Measurements from ENCODE around the gene CDH8. TPM values are rescaled to one million over a fixed set of nuclear protein-coding genes. Genes with fewer than 3 reads are reported as not detected.

CDH8 gene
- total RNA-seq = not detected
- long read RNA-seq = 0 reads

GRCh38 chr16:62036101-62036801 is at the start of gene CDH8:
TSS of gene CDH8 (minus strand) at chr16:62036438. CDS start at chr16:62021403, 15,035 bp downstream.
- ATAC-seq (peak; percentile 42), DNase-seq (no peak)
- intact Hi-C loops (cut with micrococcal nuclease) = no loop called here

- intact Hi-C loops (cut with micrococcal nuclease) = no loop called here
- DNase-seq (no peak), ATAC-seq (no peak)
Observed at GRCh38 chr16:62079236-62079635, 43.0 kb upstream of the CDH8 start.

DNA sequence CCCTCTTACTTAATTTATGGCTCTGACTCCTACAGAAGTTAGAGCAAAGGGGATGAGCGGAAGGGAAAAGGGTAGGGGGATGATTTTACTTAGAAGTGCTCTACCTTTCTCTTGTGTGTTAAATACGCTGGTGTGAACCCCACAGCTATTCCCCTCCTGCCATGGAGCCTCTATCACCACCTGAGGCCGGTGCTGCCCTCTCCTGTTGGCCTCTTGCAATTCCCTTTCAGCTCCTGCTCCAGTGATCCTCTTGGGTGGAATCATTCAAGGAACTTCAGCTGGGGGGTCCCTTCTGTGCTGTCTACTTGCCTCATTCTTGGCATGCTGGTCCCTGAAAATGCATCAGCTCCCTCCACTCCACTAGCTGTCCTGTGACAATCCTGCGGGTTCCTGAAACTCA is 41.8 kb upstream of the CDH8 start:
- intact Hi-C loops (cut with micrococcal nuclease) = no loop called here
- DNase-seq (no peak), ATAC-seq (no peak)

GRCh38 chr16:62076886-62077285 is 40.6 kb upstream of the CDH8 start:
- no peak for DNase-seq
- intact Hi-C loops (cut with micrococcal nuclease) = no loop called here
- no peak for ATAC-seq

DNA sequence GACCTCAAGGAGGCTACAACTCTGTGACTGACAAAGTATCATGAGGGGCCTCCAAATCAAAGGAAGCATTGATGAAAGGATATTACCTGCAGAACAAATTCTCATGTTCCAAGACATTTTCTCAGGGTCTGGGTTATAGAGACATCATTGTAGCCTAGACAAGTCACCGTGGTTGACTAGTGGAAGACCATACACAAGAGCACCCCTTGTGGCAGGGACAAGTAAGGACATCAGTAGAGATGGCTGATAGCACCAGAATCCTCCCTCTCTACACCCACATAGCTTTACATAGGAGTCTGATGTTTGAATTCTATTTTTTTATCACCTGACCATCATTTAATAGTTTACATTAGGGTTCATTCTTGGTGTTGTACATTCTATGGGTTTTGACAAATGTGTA is 32.5 kb upstream of the CDH8 start:
- DNase-seq = no peak
- intact Hi-C loops (cut with micrococcal nuclease) = no loop called here
- no peak for ATAC-seq

GRCh38 chr16:62067981-62068380 is 31.7 kb upstream of the CDH8 start:
- intact Hi-C loops (cut with micrococcal nuclease) = no loop called here
- no peak for ATAC-seq
- no peak for DNase-seq

DNA sequence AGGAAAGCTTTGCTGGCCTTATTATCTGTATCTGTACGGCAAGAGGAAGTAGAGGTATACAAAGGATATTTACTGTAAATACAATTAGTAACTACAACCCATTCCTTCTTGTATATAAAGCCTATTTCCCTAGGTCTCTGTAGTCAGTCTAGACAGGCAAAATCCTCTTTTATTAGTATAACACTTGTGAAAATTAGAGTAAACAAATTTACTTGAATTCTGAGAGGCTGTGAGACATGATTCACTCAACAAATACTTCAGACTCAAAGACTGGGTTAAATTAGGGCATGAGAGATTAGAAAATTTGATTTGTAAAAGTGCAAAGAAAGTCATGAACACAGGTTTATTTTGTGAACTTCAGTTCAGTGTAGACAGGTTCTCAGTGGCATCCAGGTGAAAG is 30.9 kb upstream of the CDH8 start:
- ATAC-seq = no peak
- DNase-seq = no peak
- intact Hi-C loops (cut with micrococcal nuclease) = no loop called here

GRCh38 chr16:62066747-62067146 is 30.5 kb upstream of the CDH8 start:
- no peak for DNase-seq
- intact Hi-C loops (cut with micrococcal nuclease) = no loop called here
- ATAC-seq = no peak

DNA sequence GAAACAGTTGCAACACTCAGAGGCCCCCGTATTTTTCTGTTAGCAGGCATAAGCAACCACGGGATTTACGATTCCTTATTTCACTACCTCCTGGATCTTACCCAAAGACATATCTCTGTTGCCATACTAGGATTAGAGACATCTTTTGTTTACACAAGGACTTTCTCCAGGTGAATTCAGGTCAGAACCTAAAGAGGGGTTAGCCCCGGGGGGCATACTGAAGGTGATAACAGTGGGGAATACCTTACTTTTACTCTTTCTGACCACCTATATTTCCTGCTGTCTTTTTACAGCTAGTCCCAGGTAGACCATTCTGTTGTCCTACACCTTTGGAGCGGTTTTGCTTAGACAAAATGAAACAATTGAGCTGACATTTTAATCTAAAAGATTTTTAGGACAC is 27.9 kb upstream of the CDH8 start:
- ATAC-seq = no peak
- intact Hi-C loops (cut with micrococcal nuclease) = no loop called here
- DNase-seq = no peak

DNA sequence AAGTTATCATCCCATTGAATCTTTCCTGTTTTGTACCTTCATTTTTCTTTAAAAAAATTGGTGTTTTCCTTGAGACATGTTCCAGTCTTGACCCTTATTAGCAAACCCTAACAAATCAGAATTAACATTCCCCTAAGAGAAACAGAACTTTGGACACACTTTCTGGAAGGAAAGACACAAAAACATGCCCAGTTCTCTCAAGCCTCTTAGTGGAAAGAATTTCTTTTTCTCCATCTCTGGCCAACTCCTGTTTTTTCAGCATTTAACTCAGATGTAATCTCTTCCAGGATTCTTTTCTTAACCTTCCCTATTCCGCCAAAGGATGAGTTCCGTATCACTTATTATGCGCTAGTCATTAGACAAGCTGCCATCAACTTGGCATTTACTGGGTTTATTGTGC is 23.9 kb upstream of the CDH8 start:
- ATAC-seq (no peak), DNase-seq (no peak)
- intact Hi-C loops (cut with micrococcal nuclease) = no loop called here

- intact Hi-C loops (cut with micrococcal nuclease) = no loop called here
- ATAC-seq (no peak), DNase-seq (no peak)
Observed at GRCh38 chr16:62059527-62059926, 23.3 kb upstream of the CDH8 start.

- DNase-seq (no peak), ATAC-seq (no peak)
- intact Hi-C loops (cut with micrococcal nuclease) = no loop called here
Observed at GRCh38 chr16:62058412-62058811, 22.2 kb upstream of the CDH8 start.

DNA sequence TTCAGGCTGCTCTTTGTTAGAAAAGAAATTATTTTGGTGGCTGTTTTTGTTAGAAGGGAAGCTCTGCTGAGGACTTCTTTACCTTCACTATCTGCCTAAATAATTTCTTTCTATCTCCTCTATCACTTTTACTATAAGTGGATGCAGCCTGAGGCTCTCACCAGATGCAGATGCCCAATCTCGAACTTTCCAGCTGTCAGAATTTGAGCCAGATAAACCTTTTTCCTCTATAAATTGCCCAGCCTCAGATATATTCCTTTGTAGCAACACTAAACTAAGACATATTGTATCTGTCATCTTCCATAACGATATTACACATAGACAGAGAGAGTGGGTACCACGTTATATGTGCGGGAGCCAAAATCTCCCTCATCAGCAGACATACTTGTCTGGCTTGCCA is 15.7 kb upstream of the CDH8 start:
- ATAC-seq (no peak), DNase-seq (no peak)
- intact Hi-C loops (cut with micrococcal nuclease) = no loop called here

DNA sequence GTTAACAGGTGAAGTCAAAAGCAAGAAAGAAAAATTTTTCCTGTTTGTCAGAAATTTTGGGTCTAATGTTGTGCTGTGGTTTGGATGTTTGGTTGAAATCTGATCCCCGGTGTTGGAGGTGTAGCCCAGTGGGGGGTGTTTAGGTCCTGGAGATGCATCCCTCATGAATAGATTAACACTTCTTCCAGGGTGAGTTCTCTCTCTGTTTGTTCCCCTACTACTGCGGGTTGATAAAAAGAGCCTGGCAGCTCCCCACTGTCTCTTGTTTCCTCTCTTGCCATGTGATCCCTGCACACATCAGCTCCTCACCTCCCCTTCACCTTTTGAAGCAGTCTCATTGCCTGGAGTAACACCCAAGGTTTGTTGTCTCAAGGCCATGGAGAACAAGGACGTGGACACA is 14.6 kb upstream of the CDH8 start:
- DNase-seq (no peak), ATAC-seq (no peak)
- intact Hi-C loops (cut with micrococcal nuclease) = no loop called here

DNA sequence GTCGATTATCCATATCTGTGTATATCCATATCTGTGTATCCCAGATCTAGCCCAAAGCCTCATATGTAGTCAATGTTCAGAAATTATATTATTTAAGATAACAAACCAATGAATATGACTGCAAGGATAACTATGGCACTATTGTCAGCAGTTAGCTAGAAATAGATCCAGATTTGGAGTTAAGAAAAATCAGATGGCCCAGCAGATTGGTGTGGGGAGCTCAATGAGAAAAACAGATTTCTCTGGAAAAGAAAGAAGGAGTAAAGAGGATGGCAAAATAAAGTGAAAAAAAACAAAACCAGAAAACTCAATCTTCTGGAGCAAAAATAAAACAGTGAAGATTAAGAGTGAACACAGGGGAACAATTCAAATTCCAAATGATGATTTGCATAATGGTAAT is 10.6 kb upstream of the CDH8 start:
- intact Hi-C loops (cut with micrococcal nuclease) = no loop called here
- no peak for ATAC-seq
- no peak for DNase-seq

DNA sequence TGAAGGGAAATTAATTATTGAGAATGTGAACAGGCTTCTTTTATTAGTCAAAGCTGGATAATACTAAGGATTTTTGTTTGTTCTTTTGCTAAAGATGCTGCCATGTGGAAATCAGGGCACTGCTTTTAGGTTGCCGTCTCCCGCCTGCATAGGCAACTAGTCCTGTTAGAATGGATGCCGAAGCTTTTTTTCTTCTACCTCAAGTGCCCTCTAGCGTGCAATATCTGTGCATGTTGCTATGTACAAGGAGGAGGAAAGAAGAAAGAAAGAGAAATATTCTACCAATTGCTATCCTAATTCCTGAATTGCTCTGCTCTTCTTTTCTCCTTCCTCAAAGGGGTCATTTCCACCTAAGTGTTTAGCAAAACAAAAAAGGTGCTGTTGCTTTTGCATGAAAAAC is 5.2 kb upstream of the CDH8 start:
- intact Hi-C loops (cut with micrococcal nuclease) = no loop called here
- ATAC-seq = peak; percentile 27
- no peak for DNase-seq

DNA sequence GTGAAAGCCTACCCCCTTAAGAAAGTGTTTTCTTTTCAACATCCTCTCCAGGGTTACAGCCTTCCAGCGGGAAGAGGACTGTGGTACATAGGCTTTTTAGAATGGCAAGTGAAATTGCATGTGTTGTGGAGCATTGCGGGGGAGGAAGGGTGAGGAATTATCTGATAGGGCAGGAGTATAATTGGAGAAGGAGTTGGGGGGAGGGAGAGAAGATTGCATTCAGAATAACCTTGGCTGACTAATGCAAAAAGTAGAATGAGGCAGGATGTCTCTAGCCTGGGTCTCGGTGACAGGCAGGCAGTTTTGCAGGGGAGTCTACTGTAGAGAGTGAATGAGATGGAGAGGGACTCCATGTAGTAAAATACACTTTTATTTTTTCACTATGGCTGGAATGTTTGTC is 2.4 kb upstream of the CDH8 start:
- no peak for DNase-seq
- ATAC-seq = no peak
- intact Hi-C loops (cut with micrococcal nuclease) = no loop called here

DNA sequence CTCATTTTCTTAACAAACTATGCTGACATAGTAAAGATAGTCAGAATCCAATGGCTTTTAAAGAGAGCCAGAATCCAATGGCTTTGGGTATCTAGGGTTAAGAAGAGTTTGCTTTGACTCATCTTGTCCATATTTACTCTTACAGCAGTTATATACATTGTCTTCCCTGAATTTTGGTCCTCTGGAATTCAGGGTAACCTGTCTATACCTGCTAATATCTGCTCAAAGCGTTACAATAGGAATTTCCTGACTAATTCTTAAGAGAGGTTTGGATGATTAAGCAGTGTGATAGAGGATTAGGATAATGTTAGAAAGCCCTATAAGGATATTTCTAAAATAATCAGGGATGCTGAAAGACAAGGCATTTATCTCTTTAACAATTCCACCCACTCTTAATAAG is 2.0 kb upstream of the CDH8 start:
- DNase-seq = no peak
- no peak for ATAC-seq
- intact Hi-C loops (cut with micrococcal nuclease) = no loop called here

GRCh38 chr16:62036802-62037135 is 531 bp upstream of the CDH8 start:
- intact Hi-C loops (cut with micrococcal nuclease) = no loop called here
- DNase-seq (no peak), ATAC-seq (no peak)

GRCh38 chr16:62035115-62036092 is 834 bp downstream of the CDH8 start:
- DNase-seq (no peak), ATAC-seq (peak; percentile 28)
- intact Hi-C loops (cut with micrococcal nuclease) = no loop called here
